OCI-LY7 (cell line): ENCODE measurements around the gene SP6. TPM values are rescaled to one million over a fixed set of nuclear protein-coding genes. Genes with fewer than 3 reads are reported as not detected.

Source experiments
- BruUV-seq: library from RNA; stranded (reverse); fragments of 400-500 nt; replicated peaks from 2 replicates; lab custom pipeline; 2021; lab: Mats Ljungman, UMichigan
- CTCF ChIA-PET: fragments of 300-600 bp; sonication (Branson Sonifier 250); formaldehyde crosslinking; loops from one replicate; lab custom pipeline; 2022; ENCODE audit warnings: antibody characterized with exemption; ENCODE audit not compliant: unreplicated experiment; lab: Charles Lee
- POLR2A ChIA-PET: fragments of 300-600 bp; sonication (Branson Sonifier 250); formaldehyde crosslinking; loops from one replicate; lab custom pipeline; 2022; ENCODE audit warnings: antibody characterized with exemption; lab: Charles Lee
- DNase-seq: peaks from one replicate; pipeline ENCODE4 v3.0.0-alpha.2; 2015; ENCODE audit warnings: low spot score
- H2AFZ ChIP-seq: fragments of 200-600 bp; sonication (generic), shearing (Covaris generic); 2 replicates; pipeline ENCODE4 v1.6.1; 2014; ENCODE audit warnings: mild to moderate bottlenecking, antibody characterized with exemption, low read length, moderate library complexity
- H3K27ac ChIP-seq: fragments of 200-600 bp; sonication (generic); 2 replicates; pipeline ENCODE4 v1.5.1; 2014; ENCODE audit warnings: mixed run types, low read depth, mild to moderate bottlenecking, moderate library complexity, low read length, inconsistent platforms; ENCODE audit not compliant: poor library complexity, severe bottlenecking
- H3K36me3 ChIP-seq: fragments of 200-600 bp; sonication (generic); 2 replicates; pipeline ENCODE4 v1.6.1; 2014; ENCODE audit warnings: mild to moderate bottlenecking, antibody characterized with exemption, low read length, moderate library complexity, mixed read lengths; ENCODE audit not compliant: insufficient read depth
- H3K4me1 ChIP-seq: fragments of 200-600 bp; sonication (generic); 2 replicates; pipeline ENCODE4 v1.5.1; 2014; ENCODE audit warnings: mild to moderate bottlenecking, low read length; ENCODE audit not compliant: insufficient read depth, poor library complexity, severe bottlenecking
- H3K4me2 ChIP-seq: fragments of 200-600 bp; sonication (generic); 2 replicates; pipeline ENCODE4 v1.6.1; 2014; ENCODE audit warnings: mild to moderate bottlenecking, low read length
- H3K4me3 ChIP-seq: fragments of 200-600 bp; sonication (generic); 2 replicates; pipeline ENCODE4 v1.5.1; 2014; ENCODE audit warnings: mild to moderate bottlenecking, low read depth, low read length; ENCODE audit not compliant: poor library complexity, severe bottlenecking
- H3K79me2 ChIP-seq: fragments of 200-600 bp; sonication (generic); 2 replicates; pipeline ENCODE4 v1.6.1; 2016; ENCODE audit warnings: low read depth, mild to moderate bottlenecking, low read length, moderate library complexity, mixed read lengths; ENCODE audit not compliant: insufficient read depth
- H3K9me2 ChIP-seq: fragments of 200-600 bp; sonication (generic); 2 replicates; pipeline ENCODE4 v1.6.1; 2016; ENCODE audit warnings: mild to moderate bottlenecking, low read length, mixed read lengths; ENCODE audit not compliant: insufficient read depth
- H3K9me3 ChIP-seq: fragments of 200-600 bp; sonication (generic); 2 replicates; pipeline ENCODE4 v1.6.1; 2014; ENCODE audit warnings: mild to moderate bottlenecking, mixed run types, low read length, mixed read lengths
- H4K20me1 ChIP-seq: fragments of 200-600 bp; sonication (generic); 2 replicates; pipeline ENCODE4 v1.6.1; 2014; ENCODE audit warnings: mild to moderate bottlenecking, antibody characterized with exemption, low read length, moderate library complexity, mixed read lengths; ENCODE audit not compliant: insufficient read depth
- EZH2phosphoT487 ChIP-seq: fragments of 200-600 bp; sonication (generic); IDR thresholded peaks from 2 replicates; pipeline ENCODE4 v1.6.1; 2018; ENCODE audit warnings: low read depth, borderline replicate concordance, mild to moderate bottlenecking, mixed run types, antibody characterized with exemption, low read length, moderate library complexity, mixed read lengths
- intact Hi-C: fragments of 100-400 bp; cut with micrococcal nuclease; formaldehyde crosslinking; loops from one replicate; pipeline ENCODE4 v1.10.0; 2022; ENCODE audit not compliant: unreplicated experiment
- total RNA-seq, 2 experiments: library from RNA; depleted of rRNA in 1 of 2; stranded (reverse); fragments of >200 nt in 1 of 2; shearing (Covaris generic) in 1 of 2; gene quantifications; 2 replicates each; pipeline ENCODE4 v1.2.3, GENCODE V29; 2014 to 2022
- TF ChIP-seq, protein P1 (sequence below): fragments of 200-600 bp; sonication (generic); conservative IDR thresholded peaks from 2 replicates; pipeline ENCODE4 v1.5.1; 2014; ENCODE audit warnings: mild to moderate bottlenecking, antibody characterized with exemption, low read length, moderate library complexity, mixed read lengths

SP6 gene
- total RNA-seq, 2 experiments from 2014 or later, result 0.08 to 0.22 TPM

- ChIA-PET CTCF (interaction anchor here (0.5 kb wide), 1 partner anchor 1084 kb away, joined by 3 read pairs; no protein-coding TSS in a partner anchor), POLR2A (no interaction called here)
- Histone ChIP-seq H3K79me2 (no peaks in the 10 kb centered on the region), H3K9me2 (no peaks in the 10 kb centered on the region), H3K36me3 (no peaks in the 10 kb centered on the region), H3K4me2 (no peak overlapping the region), H4K20me1 (no peaks in the 10 kb centered on the region), H3K27ac (no peak overlapping the region), H3K9me3 (no peaks in the 10 kb centered on the region), H2AFZ (no peak overlapping the region), H3K4me3 (no peak overlapping the region), H3K4me1 (no peaks in the 10 kb centered on the region)
- BruUV-seq, result no TSS peak
- intact Hi-C loops, result no loop called here
- TF ChIP-seq EZH2phosphoT487, result no peak
- TF ChIP-seq, protein P1, sequence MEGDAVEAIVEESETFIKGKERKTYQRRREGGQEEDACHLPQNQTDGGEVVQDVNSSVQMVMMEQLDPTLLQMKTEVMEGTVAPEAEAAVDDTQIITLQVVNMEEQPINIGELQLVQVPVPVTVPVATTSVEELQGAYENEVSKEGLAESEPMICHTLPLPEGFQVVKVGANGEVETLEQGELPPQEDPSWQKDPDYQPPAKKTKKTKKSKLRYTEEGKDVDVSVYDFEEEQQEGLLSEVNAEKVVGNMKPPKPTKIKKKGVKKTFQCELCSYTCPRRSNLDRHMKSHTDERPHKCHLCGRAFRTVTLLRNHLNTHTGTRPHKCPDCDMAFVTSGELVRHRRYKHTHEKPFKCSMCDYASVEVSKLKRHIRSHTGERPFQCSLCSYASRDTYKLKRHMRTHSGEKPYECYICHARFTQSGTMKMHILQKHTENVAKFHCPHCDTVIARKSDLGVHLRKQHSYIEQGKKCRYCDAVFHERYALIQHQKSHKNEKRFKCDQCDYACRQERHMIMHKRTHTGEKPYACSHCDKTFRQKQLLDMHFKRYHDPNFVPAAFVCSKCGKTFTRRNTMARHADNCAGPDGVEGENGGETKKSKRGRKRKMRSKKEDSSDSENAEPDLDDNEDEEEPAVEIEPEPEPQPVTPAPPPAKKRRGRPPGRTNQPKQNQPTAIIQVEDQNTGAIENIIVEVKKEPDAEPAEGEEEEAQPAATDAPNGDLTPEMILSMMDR, result no peak
- DNase-seq, result no peak
These were observed 19.1 kb upstream of the SP6 start for GRCh38 chr17:47870056-47870455.

GRCh38 chr17:47869114-47869513 is 18.2 kb upstream of the SP6 start:
- Histone ChIP-seq H3K9me2 (no peaks in the 10 kb centered on the region), H3K36me3 (no peaks in the 10 kb centered on the region), H2AFZ (no peak overlapping the region), H3K4me1 (no peaks in the 10 kb centered on the region), H3K4me2 (no peak overlapping the region), H3K4me3 (no peak overlapping the region), H4K20me1 (no peaks in the 10 kb centered on the region), H3K79me2 (no peaks in the 10 kb centered on the region), H3K9me3 (no peaks in the 10 kb centered on the region), H3K27ac (no peak overlapping the region)
- no TSS peak for BruUV-seq
- DNase-seq, result no peak
- intact Hi-C loops, result no loop called here
- CTCF ChIA-PET, result no interaction called here
- POLR2A ChIA-PET, result no interaction called here
- TF ChIP-seq, protein P1, result no peak
- no peak for TF ChIP-seq EZH2phosphoT487

GRCh38 chr17:47867813-47868533 is 17.0 kb upstream of the SP6 start:
- H3K4me1 ChIP-seq, result no peaks in the 10 kb centered on the region
- no peak overlapping the region for H3K27ac ChIP-seq
- H3K9me2 ChIP-seq, result no peaks in the 10 kb centered on the region
- no TSS peak for BruUV-seq
- DNase-seq, result no peak
- no peak for TF ChIP-seq EZH2phosphoT487
- TF ChIP-seq, protein P1, result no peak
- no peak overlapping the region for H3K4me3 ChIP-seq
- ChIA-PET CTCF (no interaction called here), POLR2A (no interaction called here)
- no peaks in the 10 kb centered on the region for H4K20me1 ChIP-seq
- H3K4me2 ChIP-seq, result no peak overlapping the region
- intact Hi-C loops, result no loop called here
- H3K79me2 ChIP-seq, result no peaks in the 10 kb centered on the region
- no peaks in the 10 kb centered on the region for H3K36me3 ChIP-seq
- H2AFZ ChIP-seq, result no peak overlapping the region
- no peaks in the 10 kb centered on the region for H3K9me3 ChIP-seq
